Islet of Langerhans (tissue), 1 donor: Measurements from ENCODE around the gene VAMP2.

ENCODE experiments used
- FAIRE-seq: peaks from one replicate; lab custom pipeline; 2011; peaks lifted over from hg19 to GRCh38; lab: Jason Lieb, UNC

VAMP2 gene

DNA sequence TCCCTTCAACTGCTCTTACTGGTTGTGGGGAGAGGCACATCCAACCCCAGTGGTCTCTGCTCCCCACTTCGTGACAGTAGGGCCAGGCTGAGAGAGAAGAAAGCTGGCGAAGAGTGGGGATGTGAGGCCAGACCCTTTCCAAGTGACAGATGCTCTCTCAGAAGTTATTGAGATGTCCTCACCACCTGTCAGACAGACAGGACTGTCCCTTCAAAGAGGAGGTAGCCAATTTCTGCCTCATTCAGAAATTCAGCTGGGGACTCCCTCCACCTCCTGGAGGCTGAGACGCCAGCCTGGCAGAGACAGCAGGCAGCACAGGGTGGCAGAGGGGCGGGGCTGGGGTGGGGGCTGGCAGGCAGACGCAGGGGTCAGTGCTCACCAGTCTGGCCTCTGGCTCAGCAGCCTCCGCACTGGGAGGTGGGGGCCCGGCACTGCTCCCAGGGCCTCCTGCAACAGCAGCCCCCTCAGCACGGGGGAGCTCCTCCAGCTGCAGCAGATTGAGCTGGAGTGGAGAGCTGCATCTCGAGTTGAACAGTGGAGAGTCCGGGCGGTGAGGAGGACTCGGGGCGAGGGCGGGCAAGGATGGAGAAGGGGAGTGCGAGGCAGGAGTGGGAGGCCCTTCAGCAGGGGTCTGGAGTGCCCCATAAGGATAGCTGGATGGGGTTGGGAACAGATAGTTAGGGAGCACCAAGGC is 19.7 kb downstream of the VAMP2 start:
- no peak for FAIRE-seq

DNA sequence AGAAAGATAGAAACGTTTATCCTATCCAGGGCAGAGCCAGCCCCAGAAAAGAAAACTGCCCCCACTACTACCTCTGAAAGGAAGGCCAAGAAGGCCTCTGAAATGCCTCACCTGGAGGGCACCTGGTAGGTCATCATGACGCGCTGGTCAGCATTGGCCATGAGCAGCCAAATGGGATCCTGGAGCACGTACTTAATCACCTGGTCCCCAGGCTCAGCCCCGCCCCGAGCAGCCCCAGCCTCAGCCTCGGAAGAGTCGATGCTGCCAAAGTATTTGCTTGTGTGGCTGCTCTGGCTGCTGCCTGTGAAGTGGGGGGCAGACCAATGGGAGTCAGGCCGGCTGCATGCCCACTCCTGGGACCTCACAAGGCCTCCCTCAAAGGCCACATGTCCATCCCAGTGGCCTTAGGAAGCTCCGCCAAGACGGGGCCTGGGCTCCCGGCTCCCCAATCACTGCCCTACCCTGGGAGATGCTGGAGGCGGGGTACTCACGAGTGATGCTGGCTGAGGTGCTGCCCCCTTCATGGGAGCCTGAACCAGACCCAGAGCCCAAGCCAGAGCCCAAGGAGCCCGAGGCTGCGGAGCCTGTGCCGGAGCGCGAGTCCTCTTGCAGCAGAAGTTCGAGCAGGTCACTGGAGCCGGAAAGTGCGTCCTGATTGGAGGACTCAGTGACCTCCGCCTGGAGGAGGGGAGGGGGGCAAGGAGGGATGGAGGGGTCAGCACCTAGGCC is 20.4 kb downstream of the VAMP2 start:
- FAIRE-seq, result no peak

DNA sequence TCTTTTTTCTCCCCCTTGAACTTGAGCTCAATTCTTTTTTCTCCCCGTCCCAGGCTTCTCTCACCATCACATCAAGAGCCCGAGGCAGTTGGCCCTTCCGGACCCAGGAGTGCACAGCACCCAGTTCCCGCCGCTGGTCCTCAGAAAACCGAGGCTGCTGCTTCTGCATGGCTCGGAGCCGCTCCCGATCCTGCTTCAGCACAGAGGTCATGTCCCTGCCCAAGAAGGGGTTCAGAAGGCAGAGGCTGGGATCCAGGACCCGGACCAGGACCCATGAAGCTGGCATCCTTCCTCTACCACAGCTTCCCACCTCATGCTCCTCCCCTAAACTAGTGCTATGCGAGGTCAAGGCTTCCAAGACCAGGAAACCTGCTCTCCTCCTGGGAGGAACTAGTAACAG is 21.0 kb downstream of the VAMP2 start:
- no peak for FAIRE-seq

DNA sequence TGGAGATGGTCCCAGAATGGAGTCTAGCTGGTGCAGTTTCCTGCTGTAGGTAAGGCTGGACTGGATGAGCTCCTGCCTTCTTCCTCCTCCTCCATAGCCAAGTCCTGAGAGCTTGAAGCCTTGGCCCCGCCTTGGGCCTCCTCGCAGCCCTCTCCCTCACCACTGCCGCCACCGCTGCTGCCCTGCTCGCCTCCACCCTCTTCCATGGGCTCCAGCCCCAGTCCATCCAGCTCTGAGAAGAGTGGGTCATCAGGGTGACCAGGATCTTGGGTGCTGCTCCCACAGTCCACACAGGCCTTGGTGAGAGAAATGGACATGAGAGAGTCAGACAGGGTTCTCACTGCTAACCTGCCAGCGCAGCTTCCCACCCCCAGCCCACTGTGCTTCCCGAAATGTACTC is 21.7 kb downstream of the VAMP2 start:
- no peak for FAIRE-seq

DNA sequence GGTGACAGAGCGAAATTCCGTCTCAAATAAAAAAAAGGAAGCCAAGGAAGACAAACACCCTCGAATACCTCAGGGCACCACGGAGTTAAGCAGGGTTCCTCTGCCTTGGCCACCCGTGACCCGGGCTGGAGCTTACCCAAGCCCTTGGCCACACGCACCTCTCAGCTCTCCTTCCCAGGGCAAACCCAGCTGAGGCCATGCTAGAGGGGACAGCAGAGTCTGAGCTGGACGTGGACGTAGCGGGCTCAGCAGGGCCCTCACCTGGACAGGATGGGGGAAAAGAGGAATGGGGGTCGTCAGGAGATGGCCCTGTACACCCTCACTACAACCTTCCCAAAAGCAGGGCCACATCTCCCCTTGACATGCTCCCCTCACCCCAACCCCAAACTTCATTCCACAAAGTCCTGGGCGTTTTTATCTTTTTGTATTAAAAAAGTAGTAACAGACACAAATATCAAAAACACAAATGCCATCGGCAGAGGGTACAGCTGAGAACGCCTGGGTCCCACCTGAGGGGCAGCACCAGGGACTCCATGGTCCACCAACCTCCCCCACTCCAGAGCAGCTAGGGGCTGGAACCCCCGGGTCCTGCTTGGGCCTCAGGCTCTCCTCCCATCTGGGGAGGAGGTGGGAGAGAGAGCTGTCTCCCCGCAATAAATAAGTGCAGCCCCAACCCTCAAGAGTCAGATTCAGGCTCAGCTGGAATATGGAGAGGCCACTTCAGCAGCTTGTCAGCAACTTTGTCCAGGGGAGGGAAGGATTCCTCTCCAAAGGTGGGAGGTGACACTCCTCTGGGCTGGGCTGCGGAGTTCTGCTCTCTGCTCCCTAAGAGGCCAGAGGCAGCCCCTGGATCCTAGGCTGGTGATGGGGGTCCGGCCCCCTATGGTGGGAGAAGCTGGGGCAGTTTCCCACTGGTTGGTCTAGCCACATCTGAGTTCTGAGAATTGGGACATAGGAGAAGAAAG is 22.4 kb downstream of the VAMP2 start:
- FAIRE-seq, result no peak

DNA sequence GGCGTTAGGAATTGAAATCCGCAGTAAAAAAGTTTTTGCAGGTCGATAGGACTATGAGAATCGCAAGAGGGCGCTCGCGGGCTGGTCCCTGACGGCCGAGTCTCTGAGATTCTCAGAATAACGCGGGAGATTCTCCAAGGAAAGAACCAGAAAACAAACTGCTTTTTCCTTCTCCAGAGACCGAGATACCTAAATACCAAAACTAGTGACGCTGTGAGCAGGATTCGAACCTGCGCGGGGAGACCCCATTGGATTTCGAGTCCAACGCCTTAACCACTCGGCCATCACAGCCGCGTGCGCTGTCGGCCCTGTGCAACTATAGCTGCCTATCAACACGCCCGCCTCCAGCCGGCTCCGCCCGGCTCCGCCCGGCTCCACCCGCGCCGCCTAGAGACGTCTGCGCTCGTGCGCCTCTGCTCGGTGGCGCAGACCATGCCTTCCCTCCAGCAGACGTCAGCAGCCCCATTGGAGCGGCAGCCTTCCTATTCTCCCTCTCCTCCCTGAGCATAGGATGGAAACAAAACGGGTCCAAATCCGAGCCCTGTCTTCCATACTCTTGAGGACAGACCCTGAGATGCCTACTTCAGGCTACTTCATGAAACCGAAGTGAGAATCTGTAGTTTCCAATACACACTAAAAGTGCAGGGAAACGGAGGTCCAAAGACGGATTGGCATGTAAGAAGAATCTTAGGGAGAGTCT is 23.9 kb downstream of the VAMP2 start:
- peak; percentile 89 for FAIRE-seq

DNA sequence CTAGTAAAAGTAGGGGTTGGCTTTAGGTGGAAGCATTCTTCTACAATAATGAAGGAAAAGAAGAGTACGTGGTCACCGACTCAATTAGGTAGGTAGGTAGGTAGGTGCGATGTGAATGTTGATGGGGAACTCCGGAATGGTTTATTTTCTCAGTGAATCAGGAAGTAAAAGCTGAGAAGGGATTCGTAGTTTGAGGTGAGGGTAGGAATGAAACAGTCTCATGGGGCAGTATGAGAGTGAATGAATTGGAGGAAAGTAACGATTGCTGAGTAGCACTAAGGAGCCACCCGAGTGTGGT is 24.4 kb downstream of the VAMP2 start:
- no peak for FAIRE-seq

DNA sequence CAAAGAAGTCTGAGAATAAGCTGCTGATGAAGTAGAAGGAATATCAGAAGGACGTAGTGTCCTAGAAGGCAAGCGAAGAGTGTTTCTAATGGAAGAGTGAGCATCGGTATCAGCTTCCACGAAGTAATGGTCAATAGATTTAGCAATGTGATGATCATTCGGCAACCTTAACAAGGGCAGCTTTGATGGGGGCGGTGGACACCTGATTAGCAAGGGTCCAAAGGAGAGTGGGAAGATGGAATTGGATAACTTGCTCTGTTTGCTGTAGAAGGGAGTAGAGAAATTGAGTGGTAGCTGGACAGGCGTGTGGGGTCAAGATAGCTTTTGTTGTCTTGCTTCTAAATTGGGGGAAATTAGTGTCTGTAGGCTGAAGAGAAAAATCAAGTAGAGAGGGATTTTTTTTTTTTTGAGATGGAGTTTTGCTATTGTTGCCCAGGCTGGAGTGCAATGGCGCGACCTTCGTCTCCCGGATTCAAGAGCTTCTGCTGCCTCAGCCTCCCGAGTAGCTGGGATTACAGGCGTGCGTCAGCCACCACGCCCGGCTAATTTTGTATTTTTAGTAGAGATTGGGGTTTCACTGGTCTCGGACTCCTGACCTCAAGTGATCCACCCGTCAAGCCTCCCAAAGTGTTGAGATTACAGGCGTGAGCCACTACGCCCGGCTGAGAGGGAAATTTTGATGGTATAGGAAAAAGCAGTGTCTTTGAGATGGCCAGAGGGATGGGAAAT is 24.9 kb downstream of the VAMP2 start:
- no peak for FAIRE-seq

DNA sequence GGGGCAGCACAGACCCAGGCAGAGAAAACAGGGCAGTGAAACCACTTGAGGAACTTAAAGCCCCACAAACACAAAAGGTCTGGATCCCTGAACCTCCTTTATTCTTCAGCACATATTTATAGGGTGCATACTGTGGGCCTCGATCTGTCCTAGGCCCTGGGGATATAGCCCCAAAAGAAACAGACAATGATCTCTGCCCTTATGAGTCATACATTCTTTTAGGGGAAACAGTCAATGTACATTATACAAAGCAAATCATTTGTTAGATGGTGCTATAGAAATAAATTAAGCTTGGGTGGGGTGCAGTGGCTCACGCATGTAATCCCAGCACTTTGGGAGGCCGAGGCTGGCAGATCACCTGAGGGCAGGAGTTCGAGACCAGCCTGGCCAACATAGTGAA is 28.8 kb downstream of the VAMP2 start:
- no peak for FAIRE-seq

DNA sequence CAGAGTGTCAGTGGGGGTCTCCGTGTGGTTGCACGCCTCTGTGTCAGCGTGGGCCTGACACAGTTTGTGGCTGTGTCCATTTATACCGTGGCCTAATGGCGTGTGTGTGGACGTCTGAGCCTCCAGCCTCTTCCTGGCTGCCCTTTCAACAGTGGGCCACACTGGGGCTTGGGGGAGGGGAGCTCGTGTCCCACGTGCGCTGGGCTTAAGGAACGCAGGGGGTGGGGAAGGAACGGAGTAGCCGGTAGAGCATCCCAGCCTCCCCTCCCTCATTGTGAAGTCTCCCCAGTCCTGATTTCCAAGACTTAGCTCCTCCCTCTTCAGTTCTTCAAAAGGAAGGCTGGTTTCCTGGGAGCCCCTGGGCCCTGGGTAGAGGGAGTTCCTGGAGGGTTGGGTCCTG is 29.3 kb downstream of the VAMP2 start:
- FAIRE-seq, result no peak

DNA sequence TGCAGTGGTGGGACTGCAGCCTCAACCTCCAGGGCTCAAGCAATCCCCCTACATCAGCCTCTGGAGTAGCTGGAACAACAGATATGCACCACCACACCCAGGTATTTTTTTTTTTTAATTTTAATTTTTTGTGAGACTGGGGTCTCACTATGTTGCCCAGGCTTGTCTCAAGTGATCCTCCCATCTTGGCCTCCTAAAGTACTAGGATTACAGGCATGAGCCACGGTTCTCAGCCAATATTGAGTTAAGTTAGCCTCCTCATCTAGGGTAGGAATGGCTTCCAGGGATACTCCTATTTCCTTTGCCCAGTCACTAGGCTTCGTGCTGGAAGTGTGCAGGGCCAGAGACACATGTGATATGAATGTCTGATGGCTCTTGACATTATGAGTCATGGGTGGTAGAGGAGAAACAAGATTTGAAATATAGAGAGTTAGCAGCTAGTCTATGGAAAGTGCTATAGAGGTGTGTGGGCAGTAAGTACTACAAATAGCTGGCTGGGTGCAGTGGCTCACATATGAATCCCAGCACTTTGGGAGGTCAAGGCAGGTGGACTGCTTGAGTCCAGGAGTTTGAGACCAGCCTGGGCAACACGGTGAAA is 30.8 kb downstream of the VAMP2 start:
- no peak for FAIRE-seq

DNA sequence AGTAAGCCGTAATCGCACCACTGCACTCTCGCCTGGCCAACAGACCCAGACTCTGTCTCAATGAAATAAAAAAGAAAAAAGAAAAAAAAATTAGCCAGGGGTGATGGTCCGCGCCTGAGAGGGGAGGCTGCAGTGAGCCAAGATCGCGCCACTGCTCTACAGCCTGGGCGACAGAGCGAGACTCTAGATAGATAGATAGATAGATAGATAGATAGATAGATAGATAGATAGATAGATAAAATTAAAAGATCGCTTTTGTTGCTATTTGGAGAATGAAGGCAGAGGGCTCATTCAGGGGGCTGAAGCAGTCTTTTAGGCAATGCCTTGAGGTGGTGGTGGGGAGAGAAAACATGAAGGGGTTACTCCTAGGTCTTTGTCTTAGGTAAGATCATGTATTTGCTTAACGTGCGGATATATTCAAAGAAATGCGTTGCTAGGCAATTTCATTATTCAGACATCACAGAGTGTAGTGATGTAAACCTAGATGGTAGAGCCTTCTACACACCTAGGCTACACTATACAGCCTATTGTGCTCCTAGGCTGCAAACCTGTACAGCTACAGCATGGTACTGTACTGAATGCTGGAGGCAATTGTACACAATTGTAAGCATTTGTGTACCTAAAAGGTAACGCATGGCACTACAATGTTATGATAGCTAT is 34.5 kb downstream of the VAMP2 start:
- no peak for FAIRE-seq

DNA sequence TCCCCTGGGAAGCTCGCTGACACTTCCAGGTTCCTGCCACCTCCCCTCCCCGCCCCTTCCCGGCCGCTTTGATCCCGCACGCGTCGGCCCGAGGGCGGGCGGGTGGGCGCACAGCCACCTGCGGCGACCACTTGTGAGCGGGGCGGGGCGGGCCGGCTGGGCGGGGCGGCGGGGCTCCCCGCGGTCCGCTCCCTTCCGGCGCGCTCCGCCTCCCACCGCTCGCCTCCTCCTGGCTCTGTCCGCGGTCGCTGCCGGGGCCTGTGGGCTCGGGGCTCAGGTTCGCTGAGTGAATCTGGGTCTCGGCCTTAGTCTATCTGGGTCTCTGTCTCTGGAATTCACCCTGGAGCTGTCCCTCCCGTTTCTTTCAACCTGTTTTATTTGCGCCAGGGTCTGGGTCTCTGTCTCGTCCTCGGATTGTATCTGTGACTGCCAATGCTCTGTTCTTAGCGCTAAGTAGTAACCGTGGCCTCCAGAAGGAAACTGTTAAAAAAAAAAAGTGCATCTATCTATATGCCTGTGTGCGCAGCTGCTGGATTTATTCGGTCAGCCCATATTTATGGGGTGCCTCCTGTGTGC is 36.2 kb downstream of the VAMP2 start:
- no peak for FAIRE-seq

DNA sequence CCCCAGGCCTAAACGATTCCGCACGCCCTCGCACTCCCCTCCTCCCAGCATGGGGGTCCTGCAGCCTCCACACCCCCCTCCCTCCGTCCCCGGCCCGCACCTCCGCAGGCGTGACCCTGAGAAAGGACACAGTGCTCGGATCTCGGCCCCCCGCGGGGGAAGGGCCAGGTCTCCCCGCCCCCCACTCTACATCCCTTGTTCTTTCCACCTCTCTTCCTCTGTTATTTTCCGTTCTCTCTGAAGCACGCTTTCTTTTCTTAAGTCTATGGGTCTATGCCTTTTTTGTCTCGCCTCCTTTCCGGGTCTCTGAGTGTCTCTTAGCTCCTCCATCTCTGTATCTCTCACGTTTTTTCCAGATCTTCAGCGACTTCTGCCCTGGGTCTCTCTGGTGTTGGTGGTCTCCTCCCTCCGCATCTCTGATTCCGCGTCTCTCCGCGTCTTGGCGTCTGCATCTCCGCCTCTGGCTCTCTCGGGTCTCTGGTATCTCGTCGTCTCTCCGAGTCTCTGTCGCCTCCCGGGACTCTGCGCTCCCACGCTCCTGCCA is 36.7 kb downstream of the VAMP2 start:
- FAIRE-seq, result no peak

DNA sequence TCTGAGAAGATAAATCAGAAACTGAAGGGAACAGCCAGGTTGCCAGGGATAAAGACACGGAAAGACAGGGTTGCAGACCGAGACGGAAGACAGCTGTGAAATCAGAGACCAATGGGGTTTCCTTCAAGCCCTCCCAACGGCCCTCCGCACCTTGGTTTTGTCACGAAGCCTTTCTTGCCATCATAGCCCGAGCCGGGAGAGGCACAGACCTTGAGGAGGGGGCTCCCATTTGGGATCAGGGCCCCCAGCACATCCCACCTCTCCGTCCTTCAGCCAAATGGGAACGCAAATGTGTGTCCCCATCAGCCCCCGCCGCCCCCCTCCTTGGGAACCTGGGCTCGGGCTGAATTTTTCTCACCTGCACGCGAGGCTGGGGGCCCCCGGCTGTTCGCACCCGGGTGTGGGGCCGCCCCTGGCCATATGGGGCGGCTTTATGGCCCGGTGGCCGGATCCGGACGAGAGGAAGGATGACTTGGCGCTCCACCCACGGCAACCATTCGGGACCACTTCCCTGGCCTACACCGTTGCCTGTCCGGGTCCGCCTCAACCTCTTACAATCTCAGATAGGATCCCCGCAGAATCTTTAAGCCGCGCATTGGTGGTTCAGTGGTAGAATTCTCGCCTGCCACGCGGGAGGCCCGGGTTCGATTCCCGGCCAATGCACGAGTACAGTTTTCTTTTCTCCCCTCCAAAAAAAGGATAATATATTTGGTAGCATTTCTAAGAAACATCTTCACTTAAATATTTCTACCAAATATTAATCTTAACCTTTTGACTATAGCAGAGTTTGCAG is 37.4 kb downstream of the VAMP2 start:
- no peak for FAIRE-seq

DNA sequence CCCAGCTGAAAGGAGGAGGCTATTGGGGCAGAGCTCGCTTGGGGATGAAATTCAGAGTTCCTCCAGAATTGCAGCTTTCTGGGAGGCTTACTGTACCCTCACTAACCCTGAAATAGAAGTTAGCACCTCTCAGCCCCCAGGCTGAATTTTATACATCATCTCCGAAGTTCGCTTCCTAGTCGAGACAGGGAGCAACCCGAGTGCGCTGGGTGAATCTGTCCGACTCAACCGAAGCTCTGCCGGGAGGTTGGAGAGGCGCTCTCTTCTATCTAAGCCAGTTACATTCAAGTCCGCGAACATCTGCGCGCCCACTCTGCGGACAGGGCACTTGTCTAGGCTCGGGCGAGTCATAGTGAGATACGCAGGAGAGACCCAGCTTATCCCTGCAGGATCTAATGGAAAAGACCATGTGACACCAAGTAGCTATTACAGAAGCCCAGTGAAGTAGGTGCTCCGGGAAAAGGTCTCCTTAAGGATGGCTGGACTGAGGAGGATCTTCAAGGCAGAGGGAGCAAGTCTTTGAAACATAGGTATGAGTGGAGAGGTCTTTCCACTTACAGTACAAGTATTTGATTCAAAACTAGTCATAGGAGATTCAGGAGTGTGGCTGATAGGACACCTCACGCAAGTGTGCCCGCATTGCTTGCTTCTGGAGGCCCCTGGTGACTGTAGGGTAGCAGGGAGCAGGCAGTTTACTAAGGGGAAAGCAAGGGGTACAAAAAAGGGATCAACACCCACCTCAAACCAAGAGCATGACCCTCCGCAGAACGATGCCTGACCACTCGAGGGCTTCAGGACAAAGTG is 38.2 kb downstream of the VAMP2 start:
- FAIRE-seq, result no peak

DNA sequence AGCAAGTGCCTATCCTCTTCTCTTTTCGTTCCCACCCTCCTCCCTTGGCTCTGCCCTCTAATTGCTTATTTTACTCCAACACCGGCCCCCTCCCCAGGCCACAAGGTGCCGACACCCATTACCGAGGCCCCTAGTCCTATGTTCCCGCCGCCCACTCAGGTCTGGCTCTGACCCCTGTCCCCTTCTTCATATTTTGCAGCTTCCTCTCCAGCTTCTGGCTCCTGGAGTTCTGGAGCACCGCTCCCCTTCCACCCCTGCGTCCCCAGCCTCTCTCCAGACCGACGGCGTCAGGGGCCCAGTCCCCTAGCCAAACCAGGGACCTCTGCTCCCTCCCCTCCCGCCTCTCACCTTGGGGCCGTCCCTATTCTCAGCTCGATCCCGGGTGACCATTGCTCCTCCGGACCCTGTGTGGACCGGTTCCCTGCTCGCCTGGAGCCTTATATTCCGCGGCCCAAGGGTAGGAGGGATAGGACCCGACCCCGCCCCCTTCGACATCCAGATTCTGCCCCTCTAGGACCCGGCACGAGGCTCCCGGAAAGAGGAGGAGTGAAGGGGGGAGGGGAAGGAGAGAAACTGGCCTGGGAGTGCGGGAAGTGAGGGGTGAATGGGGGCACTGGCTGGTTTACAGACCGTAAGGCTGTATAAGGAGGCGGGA is 38.9 kb downstream of the VAMP2 start, which contains the start of gene HES7:
HES7 (minus strand) TSS at position 412 of the 655 bp plus-strand sequence; CDS start at position 390, 22 bp downstream.
- no peak for FAIRE-seq
